IMR-90 (cell line): ENCODE measurements around the gene PNKP. TPM values are rescaled to one million over a fixed set of nuclear protein-coding genes. Genes with fewer than 3 reads are reported as not detected.
A peak's percentile ranks its signal among the peaks of the same experiment; 100 is the strongest.

Experiments
- ATAC-seq: fragments of 200-7000 bp; cut with Tn5 transposase; 2 replicates; pipeline ENCODE4 v1.9.1; 2020; ENCODE audit warnings: low read depth, mild to moderate bottlenecking, moderate library complexity
- BruUV-seq: library from RNA; stranded (reverse); fragments of 400-500 nt; replicated peaks from 2 replicates; lab custom pipeline; 2021; lab: Mats Ljungman, UMichigan
- CTCF ChIA-PET: fragments of 300-600 bp; formaldehyde crosslinking; extraction: SDS; loops from one replicate; lab custom pipeline; 2021; ENCODE audit warnings: antibody characterized with exemption; lab: Yijun Ruan, JAX
- POLR2A ChIA-PET: fragments of 300-600 bp; sonication (Branson Sonifier 250); formaldehyde crosslinking; loops from one replicate; lab custom pipeline; 2022; ENCODE audit warnings: antibody characterized with exemption; ENCODE audit not compliant: unreplicated experiment; lab: Charles Lee
- DNase-seq: peaks from one replicate; pipeline ENCODE4 v3.0.0; 2013
- H2AFZ ChIP-seq: replicated peaks from 2 replicates; pipeline ENCODE3; 2013; ENCODE audit warnings: low read length, mild to moderate bottlenecking; ENCODE audit not compliant: poor library complexity
- H2AK5ac ChIP-seq: 2 replicates; pipeline ENCODE4 v1.6.1; 2013; ENCODE audit warnings: low read depth, low read length, inconsistent platforms
- H2AK9ac ChIP-seq: replicated peaks from 2 replicates; pipeline ENCODE3; 2013; ENCODE audit warnings: mild to moderate bottlenecking, low read depth, low read length, moderate library complexity; ENCODE audit not compliant: poor library complexity
- H2BK120ac ChIP-seq: 2 replicates; pipeline ENCODE4 v1.6.1; 2013; ENCODE audit warnings: low read depth, low read length, inconsistent platforms
- H2BK15ac ChIP-seq: 3 replicates; pipeline ENCODE4 v1.6.1; 2013; ENCODE audit warnings: low read depth, low read length, inconsistent platforms
- H2BK20ac ChIP-seq: 2 replicates; pipeline ENCODE4 v1.6.1; 2013; ENCODE audit warnings: low read depth, mild to moderate bottlenecking, inconsistent platforms, low read length, moderate library complexity
- H2BK5ac ChIP-seq: 2 replicates; pipeline ENCODE4 v1.6.1; 2013; ENCODE audit warnings: mild to moderate bottlenecking, low read depth, low read length, inconsistent platforms; ENCODE audit not compliant: poor library complexity, severe bottlenecking
- H3K14ac ChIP-seq: replicated peaks from 2 replicates; pipeline ENCODE4 v1.6.1; 2013; ENCODE audit warnings: low read depth, low read length, inconsistent platforms
- H3K18ac ChIP-seq: 2 replicates; pipeline ENCODE4 v1.6.1; 2013; ENCODE audit warnings: low read depth, low read length, control low read depth
- H3K23ac ChIP-seq: 2 replicates; pipeline ENCODE4 v1.6.1; 2013; ENCODE audit warnings: low read depth, low read length, inconsistent platforms
- H3K27ac ChIP-seq: 2 replicates; pipeline ENCODE4 v1.5.1; 2013; ENCODE audit warnings: mild to moderate bottlenecking, control low read depth, low read length; ENCODE audit not compliant: insufficient read depth
- H3K27me3 ChIP-seq: 2 replicates; pipeline ENCODE4 v1.6.1; 2013; ENCODE audit warnings: low read length; ENCODE audit not compliant: control insufficient read depth, insufficient read depth
- H3K36me3 ChIP-seq: 2 replicates; pipeline ENCODE4 v1.6.1; 2013; ENCODE audit warnings: low read length, mixed read lengths; ENCODE audit not compliant: control insufficient read depth, insufficient read depth
- H3K4ac ChIP-seq: 2 replicates; pipeline ENCODE4 v1.6.1; 2013; ENCODE audit warnings: low read depth, low read length, inconsistent platforms
- H3K4me1 ChIP-seq: 2 replicates; pipeline ENCODE4 v1.6.1; 2013; ENCODE audit warnings: low read length, mixed read lengths; ENCODE audit not compliant: control insufficient read depth, insufficient read depth
- H3K4me2 ChIP-seq: 2 replicates; pipeline ENCODE4 v1.6.1; 2013; ENCODE audit warnings: low read depth, mild to moderate bottlenecking, control low read depth, low read length, moderate library complexity
- H3K4me3 ChIP-seq: 2 replicates; pipeline ENCODE4 v1.5.1; 2013; ENCODE audit warnings: low read depth, mild to moderate bottlenecking, control low read depth, low read length, moderate library complexity; ENCODE audit not compliant: insufficient read depth
- H3K56ac ChIP-seq: 2 replicates; pipeline ENCODE4 v1.6.1; 2013; ENCODE audit warnings: low read length, inconsistent platforms; ENCODE audit not compliant: insufficient read depth; ENCODE audit errors: extremely low read depth
- H3K79me1 ChIP-seq, 2 experiments: 2 replicates each; pipeline ENCODE4 v1.6.1; 2013; ENCODE audit warnings: low read length in 2 of 2, inconsistent platforms in 1 of 2, low read depth in 1 of 2
- H3K9ac ChIP-seq: 2 replicates; pipeline ENCODE4 v1.6.1; 2013; ENCODE audit warnings: low read depth, low read length, control low read depth
- H3K9me1 ChIP-seq: 2 replicates; pipeline ENCODE4 v1.6.1; 2013; ENCODE audit warnings: low read length, inconsistent platforms; ENCODE audit not compliant: insufficient read depth
- H3K9me3 ChIP-seq: 2 replicates; pipeline ENCODE4 v1.6.1; 2013; ENCODE audit warnings: low read length; ENCODE audit not compliant: control insufficient read depth, insufficient read depth
- H4K20me1 ChIP-seq: 2 replicates; pipeline ENCODE4 v1.6.1; 2013; ENCODE audit warnings: low read length, inconsistent platforms; ENCODE audit not compliant: insufficient read depth
- H4K5ac ChIP-seq: 2 replicates; pipeline ENCODE4 v1.6.1; 2013; ENCODE audit warnings: mild to moderate bottlenecking, low read depth, low read length, control low read depth
- H4K8ac ChIP-seq, 2 experiments: 2 replicates each; pipeline ENCODE4 v1.6.1; 2013; ENCODE audit warnings: low read depth in 2 of 2, low read length in 2 of 2, control low read depth in 1 of 2, inconsistent platforms in 1 of 2
- H4K91ac ChIP-seq: 2 replicates; pipeline ENCODE4 v1.6.1; 2013; ENCODE audit warnings: low read depth, low read length, inconsistent platforms; ENCODE audit not compliant: insufficient read depth
- BHLHE40 ChIP-seq: fragments of 150-350 bp; IDR thresholded peaks from 2 replicates; pipeline ENCODE4 v1.6.1; 2016; ENCODE audit warnings: mild to moderate bottlenecking, low read depth, low read length
- CEBPB ChIP-seq: IDR thresholded peaks from 2 replicates; pipeline ENCODE4 v1.6.1; 2012; ENCODE audit warnings: low read depth, low read length, improper control_type of control experiment
- CHD1 ChIP-seq: IDR thresholded peaks from 2 replicates; pipeline ENCODE4 v1.6.1; 2012; ENCODE audit warnings: low read depth, low read length, improper control_type of control experiment
- CTCF ChIP-seq: conservative IDR thresholded peaks from 2 replicates; pipeline ENCODE4 v1.5.1; 2012; ENCODE audit warnings: mild to moderate bottlenecking, low read depth, low read length, improper control_type of control experiment
- ELK1 ChIP-seq: fragments of 150-350 bp; IDR thresholded peaks from 2 replicates; pipeline ENCODE4 v1.6.1; 2016; ENCODE audit warnings: low read depth, mild to moderate bottlenecking, low read length, moderate library complexity, borderline replicate concordance
- FOS ChIP-seq: fragments of 150-350 bp; IDR thresholded peaks from 2 replicates; pipeline ENCODE4 v1.6.1; 2016; ENCODE audit warnings: low read depth, low read length
- MAFK ChIP-seq: IDR thresholded peaks from 2 replicates; pipeline ENCODE4 v1.6.1; 2012; ENCODE audit warnings: low read depth, low read length, improper control_type of control experiment
- MAZ ChIP-seq: IDR thresholded peaks from 2 replicates; pipeline ENCODE4 v1.6.1; 2012; ENCODE audit warnings: low read depth, mild to moderate bottlenecking, low read length, improper control_type of control experiment, moderate library complexity, borderline replicate concordance
- MXI1 ChIP-seq: IDR thresholded peaks from 2 replicates; pipeline ENCODE4 v1.6.1; 2012; ENCODE audit warnings: low read depth, mild to moderate bottlenecking, low read length, moderate library complexity, borderline replicate concordance
- NFE2L2 ChIP-seq: fragments of 150-350 bp; IDR thresholded peaks from 2 replicates; pipeline ENCODE4 v1.6.1; 2016; ENCODE audit warnings: low read depth, mild to moderate bottlenecking, low read length
- POLR2A ChIP-seq: IDR thresholded peaks from 2 replicates; pipeline ENCODE4 v1.6.1; 2012; ENCODE audit warnings: mild to moderate bottlenecking, low read depth, low read length
- RAD21 ChIP-seq: IDR thresholded peaks from 2 replicates; pipeline ENCODE4 v1.6.1; 2012; ENCODE audit warnings: low read length, improper control_type of control experiment
- RFX5 ChIP-seq: IDR thresholded peaks from 2 replicates; pipeline ENCODE4 v1.8.0; 2012; ENCODE audit warnings: low read depth, mild to moderate bottlenecking, low read length, moderate library complexity
- SMC3 ChIP-seq: fragments of 150-350 bp; IDR thresholded peaks from 2 replicates; pipeline ENCODE4 v1.6.1; 2016; ENCODE audit warnings: low read depth, mild to moderate bottlenecking, antibody characterized with exemption, low read length, moderate library complexity
- USF2 ChIP-seq: fragments of 150-350 bp; IDR thresholded peaks from 2 replicates; pipeline ENCODE4 v1.6.1; 2017; ENCODE audit warnings: mild to moderate bottlenecking, antibody characterized with exemption, low read length, low read depth
- WGBS, 2 experiments: methylation state at CpG; one replicate each; pipeline versions ENCODE4 v1.1.5 to v1.1.7; 2013; ENCODE audit warnings: missing lambda C conversion rate in 2 of 2; ENCODE audit not compliant: insufficient read length in 1 of 2; ENCODE audit errors: extremely low coverage in 2 of 2; 5-methylcytosine and 5-hydroxymethylcytosine counted together
- dilution Hi-C: fragments of 300-500 bp; cut with HindIII; formaldehyde crosslinking; loops from one replicate; pipeline ENCODE4 v1.14.3; 2018; ENCODE audit warnings: low sequenced_read_pairs; ENCODE audit not compliant: unreplicated experiment
- in situ Hi-C: fragments of 300-500 bp; cut with MboI; formaldehyde crosslinking; loops from 3 replicates; pipeline ENCODE4 v1.14.3; 2019; ENCODE audit warnings: low sequenced_read_pairs, inconsistent platforms, mixed read lengths
- intact Hi-C: fragments of 100-400 bp; cut with micrococcal nuclease; formaldehyde crosslinking; loops from 2 replicates; pipeline ENCODE4 v1.10.0; 2022
- polyA plus RNA-seq, 3 experiments: library from polyadenylated mRNA; depleted of rRNA; stranded (reverse); fragments of >200 nt; gene quantifications; 2 replicates each; pipeline ENCODE4 v1.2.3, GENCODE V29; 2012; ENCODE audit warnings: low replicate concordance in 1 of 3
- total RNA-seq: library from RNA; depleted of rRNA; stranded (reverse); fragments of >200 nt; gene quantifications from 2 replicates; pipeline ENCODE4 v1.2.3, GENCODE V29; 2012

The PNKP gene
- total and polyA plus RNA-seq, 2 of the 4 experiments (the other 2 are of a cell fraction) = 14.2 to 25.0 TPM

- no peak overlapping the region for H3K14ac ChIP-seq
- H2BK15ac ChIP-seq = no peak overlapping the region
- H2AK9ac ChIP-seq = peak overlapping the region; percentile 7
- CTCF ChIA-PET = no interaction called here
- H2AK5ac ChIP-seq = no peak overlapping the region
- no peak overlapping the region for H3K56ac ChIP-seq
- no peak overlapping the region for H3K4me3 ChIP-seq
- no peak overlapping the region for H2BK20ac ChIP-seq
- no peak overlapping the region for H3K27ac ChIP-seq
- H4K8ac ChIP-seq = no peak overlapping the region
- H3K79me1 ChIP-seq = peaks cover 2 to 17% of the 10 kb centered on the region in 2 experiments; a peak in 2 of 4 replicates
- H4K91ac ChIP-seq = no peak overlapping the region
- H4K5ac ChIP-seq = no peak overlapping the region
- intact Hi-C loops (no loop called here), in situ Hi-C loops (no loop called here), dilution Hi-C loops (no loop called here)
- no peaks in the 10 kb centered on the region for H3K4me1 ChIP-seq
- H4K20me1 ChIP-seq = no peaks in the 10 kb centered on the region
- H3K4ac ChIP-seq = no peak overlapping the region
- no peak overlapping the region for H3K18ac ChIP-seq
- no TSS peak for BruUV-seq
- no peak overlapping the region for H2BK120ac ChIP-seq
- TF ChIP-seq CHD1 = no peak
- TF ChIP-seq ELK1 = no peak
- TF ChIP-seq MAZ = no peak
- no peak for TF ChIP-seq USF2
- TF ChIP-seq RFX5 = no peak
- TF ChIP-seq CTCF = no peak
- no peak for TF ChIP-seq SMC3
- no peak for TF ChIP-seq MAFK
- TF ChIP-seq BHLHE40 = no peak
- TF ChIP-seq FOS = no peak
- no peak for TF ChIP-seq NFE2L2
- TF ChIP-seq CEBPB = no peak
- TF ChIP-seq RAD21 = no peak
- no peak for TF ChIP-seq POLR2A
- TF ChIP-seq MXI1 = no peak
- ATAC-seq = no peak
- H3K36me3 ChIP-seq = peaks cover 62% of the 10 kb centered on the region
- WGBS, 2 experiments = 100% methylated on average over 4 of the region's 18 CpGs; no CpG with 5 or more reads in 1 of the 2 experiments
- DNase-seq = no peak
- no peak overlapping the region for H3K4me2 ChIP-seq
- no peak overlapping the region for H2BK5ac ChIP-seq
- peaks cover 6% of the 10 kb centered on the region; the same call in 1 of the 2 replicates for H3K9me1 ChIP-seq
- H3K9me3 ChIP-seq = peaks cover 6% of the 10 kb centered on the region; the same call in 1 of the 2 replicates
- no peaks in the 10 kb centered on the region for H3K27me3 ChIP-seq
- H3K9ac ChIP-seq = no peak overlapping the region
- H3K23ac ChIP-seq = no peak overlapping the region
- H2AFZ ChIP-seq = no peak overlapping the region
- POLR2A ChIA-PET = no interaction called here
Measured at GRCh38 chr19:49884109-49884508, 16.7 kb upstream of the PNKP start.
